H1 (cell line): Measurements from ENCODE around the gene STX19. TPM values are rescaled to one million over a fixed set of nuclear protein-coding genes. Genes with fewer than 3 reads are reported as not detected.

ENCODE experiments used
- ASH2L ChIP-seq: fragments of 200-600, 300-600 bp; sonication (generic); IDR thresholded peaks from one replicate; pipeline ENCODE4 v1.7.1; 2017; ENCODE audit warnings: low read length
- BACH1 ChIP-seq: IDR thresholded peaks from 2 replicates; pipeline ENCODE4 v1.6.1; 2012; ENCODE audit warnings: low read length, improper control_type of control experiment
- BCL11A ChIP-seq, 2 experiments: IDR thresholded peaks; one replicate each; pipeline ENCODE4 v1.6.1; 2011; ENCODE audit warnings: low read depth in 2 of 2, low read length in 2 of 2, mild to moderate bottlenecking in 2 of 2
- CBX8 ChIP-seq: fragments of 300-800, 300-1000 bp; sonication (generic); IDR thresholded peaks from 2 replicates; pipeline ENCODE4 v1.7.1; 2016; ENCODE audit warnings: low read depth, low read length, borderline replicate concordance
- CREB1 ChIP-seq: IDR thresholded peaks from 2 replicates; pipeline ENCODE4 v1.6.1; 2012; ENCODE audit warnings: inconsistent platforms
- FOSL1 ChIP-seq: IDR thresholded peaks from 2 replicates; pipeline ENCODE4 v1.6.1; 2011; ENCODE audit warnings: mild to moderate bottlenecking, low read depth, low read length, moderate library complexity; ENCODE audit not compliant: insufficient read depth
- KDM1A ChIP-seq: fragments of 200-600, 300-600 bp; sonication (generic); IDR thresholded peaks from 2 replicates; pipeline ENCODE4 v1.7.1; 2016; ENCODE audit warnings: mild to moderate bottlenecking, low read length, borderline replicate concordance
- KDM5A ChIP-seq: fragments of 200-600 bp; IDR thresholded peaks from 2 replicates; pipeline ENCODE4 v1.7.1; 2012; ENCODE audit warnings: mild to moderate bottlenecking, low read length, inconsistent platforms, mixed read lengths
- NRF1 ChIP-seq: IDR thresholded peaks from 2 replicates; pipeline ENCODE4 v1.6.1; 2011; ENCODE audit warnings: mild to moderate bottlenecking, low read depth, low read length, improper control_type of control experiment
- POLR2A ChIP-seq, 2 experiments: IDR thresholded peaks; 1 replicate in 1 of 2; 2 replicates in 1 of 2; pipeline ENCODE4 v1.6.1; 2011; ENCODE audit warnings: low read depth in 2 of 2, low read length in 2 of 2, mild to moderate bottlenecking in 2 of 2; ENCODE audit errors: control extremely low read depth in 1 of 2
- RAD21 ChIP-seq, 2 experiments: IDR thresholded peaks in 1 of 2; conservative IDR thresholded peaks in 1 of 2; 2 replicates each; pipeline ENCODE4 v1.6.1; 2011; ENCODE audit warnings: low read depth in 2 of 2, low read length in 2 of 2, improper control_type of control experiment in 1 of 2, inconsistent platforms in 1 of 2, mild to moderate bottlenecking in 1 of 2, moderate library complexity in 1 of 2
- RBBP5 ChIP-seq: IDR thresholded peaks from 2 replicates; pipeline ENCODE4 v1.7.1; 2012; ENCODE audit warnings: low read depth, mild to moderate bottlenecking, inconsistent platforms, low read length, moderate library complexity, borderline replicate concordance
- SP1 ChIP-seq: IDR thresholded peaks from 2 replicates; pipeline ENCODE4 v1.6.1; 2011; ENCODE audit warnings: low read depth, low read length
- TAF1 ChIP-seq: IDR thresholded peaks from 2 replicates; pipeline ENCODE4 v1.6.1; 2011; ENCODE audit warnings: mild to moderate bottlenecking, low read depth, low read length
- TAF7 ChIP-seq: optimal IDR thresholded peaks from 2 replicates; pipeline ENCODE3; 2011; ENCODE audit warnings: low read depth, mild to moderate bottlenecking, inconsistent platforms, low read length, moderate library complexity, borderline replicate concordance
- ZNF274 ChIP-seq: IDR thresholded peaks from 2 replicates; pipeline ENCODE4 v1.7.0; 2012; ENCODE audit warnings: low read length, borderline replicate concordance; ENCODE audit errors: extremely low read depth
- polyA plus RNA-seq, 7 experiments: library from polyadenylated mRNA; depleted of rRNA in 3 of 7; stranded (reverse) in 5 of 7; unstranded in 2 of 7; fragments of >200 nt in 5 of 7; fragments of 200-250 nt in 2 of 7; gene quantifications; 1 replicate in 5 of 7; 2 replicates in 1 of 7; 4 replicates in 1 of 7; pipeline versions ENCODE4 v1.2.1 to v1.2.3, GENCODE V29; 2011 to 2013; ENCODE audit warnings: missing spikeins in 2 of 7, mixed read lengths in 2 of 7
- total RNA-seq: library from RNA; stranded (reverse); fragmentation: NEBNext Ultra II Directional; extraction: Animal tissue kit (Norgen Biotek cat#: 25700); gene quantifications from 2 replicates; pipeline ENCODE4 v1.2.1, GENCODE V29; 2021
- TF ChIP-seq, protein P1 (sequence below): IDR thresholded peaks from 2 replicates; pipeline ENCODE4 v1.6.1; 2012; ENCODE audit warnings: low read length, inconsistent platforms
- TF ChIP-seq, protein P2 (sequence below): IDR thresholded peaks from 2 replicates; pipeline ENCODE4 v1.6.1; 2012; ENCODE audit warnings: inconsistent platforms
- TF ChIP-seq, protein P3 (sequence below), 3 experiments: IDR thresholded peaks; 1 replicate in 2 of 3; 2 replicates in 1 of 3; pipeline versions ENCODE4 v1.5.1 to v1.6.1; 2011; ENCODE audit warnings: low read length in 3 of 3, mild to moderate bottlenecking in 3 of 3, inconsistent platforms in 2 of 3, low read depth in 1 of 3, moderate library complexity in 1 of 3; ENCODE audit not compliant: insufficient read depth in 1 of 3; ENCODE audit errors: control extremely low read depth in 1 of 3

STX19 gene
- total and polyA plus RNA-seq, 2 of the 8 experiments (the other 6 are each of a cell fraction or from before 2014, with no cell fraction given), result not detected

DNA sequence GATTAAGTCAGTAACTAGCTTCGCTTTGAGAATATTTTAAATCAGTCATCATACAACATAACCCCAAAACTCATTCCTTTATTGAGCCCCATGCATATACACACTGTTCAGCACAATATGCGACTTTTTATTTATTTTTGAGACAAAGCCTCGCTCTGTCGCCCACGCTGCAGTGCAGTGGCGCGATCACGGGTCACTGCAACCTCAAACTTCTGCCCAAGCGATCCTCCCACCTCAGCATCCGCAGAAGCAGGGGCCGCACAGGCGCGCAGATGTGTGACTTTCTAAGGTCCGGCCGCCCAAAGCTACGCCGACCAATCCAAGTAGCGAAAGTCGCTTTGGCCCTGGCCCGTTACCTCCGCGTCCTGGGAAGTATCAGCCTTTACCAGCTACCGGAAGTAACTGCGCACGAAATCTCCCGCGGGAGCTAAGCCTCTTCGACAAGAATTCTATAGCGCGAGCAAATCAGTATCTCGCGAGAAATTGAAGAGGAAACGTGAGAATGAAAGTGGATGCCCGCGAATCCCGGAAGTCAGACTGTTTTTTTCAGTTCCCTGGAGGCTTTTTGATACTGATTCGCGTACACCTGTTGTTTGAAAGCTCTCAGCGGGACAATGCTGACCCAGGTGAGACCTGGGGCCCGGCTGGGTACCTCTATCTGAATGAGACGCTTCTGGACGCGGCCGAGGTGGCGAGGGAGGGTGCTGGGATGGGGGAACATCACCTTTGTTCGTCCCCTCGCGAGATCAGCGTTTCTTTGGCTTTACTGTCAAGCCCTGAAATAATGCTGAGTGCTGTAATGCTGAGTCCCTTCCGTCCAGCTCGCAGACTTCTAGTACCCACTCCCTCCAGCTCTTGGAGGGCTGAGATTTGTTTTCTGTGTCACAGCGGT, 34.4 kb upstream of the STX19 start, which contains the start of the genes DHFR2 and NSUN3 (continued):
- TF ChIP-seq, protein P1, sequence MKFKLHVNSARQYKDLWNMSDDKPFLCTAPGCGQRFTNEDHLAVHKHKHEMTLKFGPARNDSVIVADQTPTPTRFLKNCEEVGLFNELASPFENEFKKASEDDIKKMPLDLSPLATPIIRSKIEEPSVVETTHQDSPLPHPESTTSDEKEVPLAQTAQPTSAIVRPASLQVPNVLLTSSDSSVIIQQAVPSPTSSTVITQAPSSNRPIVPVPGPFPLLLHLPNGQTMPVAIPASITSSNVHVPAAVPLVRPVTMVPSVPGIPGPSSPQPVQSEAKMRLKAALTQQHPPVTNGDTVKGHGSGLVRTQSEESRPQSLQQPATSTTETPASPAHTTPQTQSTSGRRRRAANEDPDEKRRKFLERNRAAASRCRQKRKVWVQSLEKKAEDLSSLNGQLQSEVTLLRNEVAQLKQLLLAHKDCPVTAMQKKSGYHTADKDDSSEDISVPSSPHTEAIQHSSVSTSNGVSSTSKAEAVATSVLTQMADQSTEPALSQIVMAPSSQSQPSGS, result peak; percentile 69; the same call in 1 of the 2 replicates
- TF ChIP-seq TAF1 (peak; percentile 82), CREB1 (peak; percentile 25; the same call in 1 of the 2 replicates), TAF7 (peak; percentile 48), SP1 (no peak), POLR2A (IDR thresholded peaks at IDR 0.05; ENCODE audit: control extremely low read depth in 1 of 2, low read depth in 2 of 2, low read length in 2 of 2) (peak; percentile 64 to 66; a peak in 2 of 3 replicates), FOSL1 (no peak), RAD21 (IDR thresholded peaks at IDR 0.05 in 1 of 2, conservative IDR thresholded peaks at IDR 0.05 in 1 of 2; ENCODE audit: low read depth in 2 of 2, low read length in 2 of 2) (no peak), ASH2L (peak; percentile 90), KDM5A (peak; percentile 5; the same call in 1 of the 2 replicates), ZNF274 (no peak), RBBP5 (peak; percentile 73; the same call in 1 of the 2 replicates), CBX8 (no peak), KDM1A (peak; percentile 93), BACH1 (no peak), BCL11A (IDR thresholded peaks at IDR 0.05; ENCODE audit: low read depth in 2 of 2, low read length in 2 of 2) (no peak), NRF1 (no peak)
- TF ChIP-seq, protein P2, sequence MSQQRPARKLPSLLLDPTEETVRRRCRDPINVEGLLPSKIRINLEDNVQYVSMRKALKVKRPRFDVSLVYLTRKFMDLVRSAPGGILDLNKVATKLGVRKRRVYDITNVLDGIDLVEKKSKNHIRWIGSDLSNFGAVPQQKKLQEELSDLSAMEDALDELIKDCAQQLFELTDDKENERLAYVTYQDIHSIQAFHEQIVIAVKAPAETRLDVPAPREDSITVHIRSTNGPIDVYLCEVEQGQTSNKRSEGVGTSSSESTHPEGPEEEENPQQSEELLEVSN, result peak; percentile 25; the same call in 1 of the 2 replicates
- TF ChIP-seq, protein P3, sequence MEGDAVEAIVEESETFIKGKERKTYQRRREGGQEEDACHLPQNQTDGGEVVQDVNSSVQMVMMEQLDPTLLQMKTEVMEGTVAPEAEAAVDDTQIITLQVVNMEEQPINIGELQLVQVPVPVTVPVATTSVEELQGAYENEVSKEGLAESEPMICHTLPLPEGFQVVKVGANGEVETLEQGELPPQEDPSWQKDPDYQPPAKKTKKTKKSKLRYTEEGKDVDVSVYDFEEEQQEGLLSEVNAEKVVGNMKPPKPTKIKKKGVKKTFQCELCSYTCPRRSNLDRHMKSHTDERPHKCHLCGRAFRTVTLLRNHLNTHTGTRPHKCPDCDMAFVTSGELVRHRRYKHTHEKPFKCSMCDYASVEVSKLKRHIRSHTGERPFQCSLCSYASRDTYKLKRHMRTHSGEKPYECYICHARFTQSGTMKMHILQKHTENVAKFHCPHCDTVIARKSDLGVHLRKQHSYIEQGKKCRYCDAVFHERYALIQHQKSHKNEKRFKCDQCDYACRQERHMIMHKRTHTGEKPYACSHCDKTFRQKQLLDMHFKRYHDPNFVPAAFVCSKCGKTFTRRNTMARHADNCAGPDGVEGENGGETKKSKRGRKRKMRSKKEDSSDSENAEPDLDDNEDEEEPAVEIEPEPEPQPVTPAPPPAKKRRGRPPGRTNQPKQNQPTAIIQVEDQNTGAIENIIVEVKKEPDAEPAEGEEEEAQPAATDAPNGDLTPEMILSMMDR (IDR thresholded peaks at IDR 0.05; ENCODE audit: control extremely low read depth in 1 of 3, insufficient read depth in 1 of 3, low read depth in 1 of 3, low read length in 3 of 3), result no peak
